Panc1 (cell line): ENCODE data around the gene ETF1. TPM values are rescaled to one million over a fixed set of nuclear protein-coding genes. Genes with fewer than 3 reads are reported as not detected.

Experiments
- ATAC-seq: fragments of 200-7000 bp; cut with Tn5 transposase; 2 replicates; pipeline ENCODE4 v1.9.1; 2020; ENCODE audit warnings: mild to moderate bottlenecking, moderate library complexity
- BruUV-seq: library from RNA; stranded (reverse); fragments of 400-500 nt; replicated peaks from 2 replicates; lab custom pipeline; 2021; lab: Mats Ljungman, UMichigan
- CTCF ChIA-PET: fragments of 300-600 bp; sonication (Branson Sonifier 250); formaldehyde crosslinking; loops from one replicate; lab custom pipeline; 2022; ENCODE audit warnings: antibody characterized with exemption; lab: Charles Lee
- POLR2A ChIA-PET: fragments of 300-600 bp; sonication (Branson Sonifier 250); formaldehyde crosslinking; loops from one replicate; lab custom pipeline; 2022; ENCODE audit warnings: antibody characterized with exemption; lab: Charles Lee
- DNase-seq: peaks from one replicate; pipeline ENCODE4 v3.0.0-alpha.2; 2010; ENCODE audit warnings: low read depth, low spot score
- H3K27ac ChIP-seq: 2 replicates; pipeline ENCODE4 v1.5.1; 2011; ENCODE audit warnings: mild to moderate bottlenecking, low read length, inconsistent platforms
- H3K27me3 ChIP-seq: fragments of 200-500 bp; sonication (Bioruptor generic); 2 replicates; pipeline ENCODE4 v1.6.0; 2014; ENCODE audit warnings: low read length, inconsistent platforms; ENCODE audit not compliant: control insufficient read depth, insufficient read depth
- H3K36me3 ChIP-seq: fragments of 200-500 bp; sonication (Bioruptor generic); 2 replicates; pipeline ENCODE4 v1.5.1; 2014; ENCODE audit warnings: inconsistent platforms, mild to moderate bottlenecking, low read length, moderate library complexity; ENCODE audit not compliant: control insufficient read depth, insufficient read depth
- H3K4me1 ChIP-seq: 2 replicates; pipeline ENCODE4 v1.5.1; 2011; ENCODE audit warnings: inconsistent platforms, mild to moderate bottlenecking, low read length, moderate library complexity; ENCODE audit not compliant: control insufficient read depth, insufficient read depth
- H3K4me3 ChIP-seq, 2 experiments: 2 replicates each; pipeline ENCODE4 v1.5.1; 2011 to 2012; ENCODE audit warnings: low read depth in 2 of 2, low read length in 2 of 2, mild to moderate bottlenecking in 2 of 2, inconsistent platforms in 1 of 2, moderate library complexity in 1 of 2
- H3K9me3 ChIP-seq: fragments of 200-500 bp; sonication (Bioruptor generic); 2 replicates; pipeline ENCODE4 v1.5.1; 2014; ENCODE audit warnings: low read depth, mild to moderate bottlenecking, inconsistent platforms, low read length, moderate library complexity; ENCODE audit not compliant: control insufficient read depth, insufficient read depth
- POLR2AphosphoS5 ChIP-seq: IDR thresholded peaks from 2 replicates; pipeline ENCODE4 v1.6.1; 2012; ENCODE audit warnings: mild to moderate bottlenecking, low read depth, low read length, moderate library complexity
- SIN3A ChIP-seq: IDR thresholded peaks from 2 replicates; pipeline ENCODE4 v1.6.1; 2012; ENCODE audit warnings: low read depth, mild to moderate bottlenecking, low read length, moderate library complexity, borderline replicate concordance; ENCODE audit not compliant: insufficient read depth
- TCF7L2 ChIP-seq: IDR thresholded peaks from 2 replicates; pipeline ENCODE4 v1.6.1; 2011; ENCODE audit warnings: mild to moderate bottlenecking, low read depth, low read length, inconsistent platforms
- in situ Hi-C: cut with HindIII; loops from 2 replicates; pipeline ENCODE4 v1.10.0; 2016; ENCODE audit warnings: low sequenced_read_pairs, low pct_unique_long_range_greater_than_20kb
- intact Hi-C: fragments of 100-400 bp; cut with micrococcal nuclease; formaldehyde crosslinking; loops from one replicate; pipeline ENCODE4 v1.10.0; 2022; ENCODE audit not compliant: unreplicated experiment
- total RNA-seq: library from RNA; stranded (reverse); gene quantifications from one replicate; pipeline ENCODE4 v1.2.1, GENCODE V29; 2021; ENCODE audit not compliant: unreplicated experiment
- TF ChIP-seq, protein P1 (sequence below): fragments of 450-650 bp; IDR thresholded peaks from 2 replicates; pipeline ENCODE4 v1.5.1; 2017; ENCODE audit warnings: mild to moderate bottlenecking
- TF ChIP-seq, protein P2 (sequence below), 2 experiments: IDR thresholded peaks; 2 replicates each; pipeline ENCODE4 v1.6.1; 2011 to 2012; ENCODE audit warnings: low read depth in 2 of 2, control low read depth in 1 of 2, low read length in 1 of 2, mild to moderate bottlenecking in 1 of 2, moderate library complexity in 1 of 2; ENCODE audit not compliant: insufficient read depth in 1 of 2

Gene ETF1
- total RNA-seq, 1 experiment from 2014 or later = 168 TPM

DNA sequence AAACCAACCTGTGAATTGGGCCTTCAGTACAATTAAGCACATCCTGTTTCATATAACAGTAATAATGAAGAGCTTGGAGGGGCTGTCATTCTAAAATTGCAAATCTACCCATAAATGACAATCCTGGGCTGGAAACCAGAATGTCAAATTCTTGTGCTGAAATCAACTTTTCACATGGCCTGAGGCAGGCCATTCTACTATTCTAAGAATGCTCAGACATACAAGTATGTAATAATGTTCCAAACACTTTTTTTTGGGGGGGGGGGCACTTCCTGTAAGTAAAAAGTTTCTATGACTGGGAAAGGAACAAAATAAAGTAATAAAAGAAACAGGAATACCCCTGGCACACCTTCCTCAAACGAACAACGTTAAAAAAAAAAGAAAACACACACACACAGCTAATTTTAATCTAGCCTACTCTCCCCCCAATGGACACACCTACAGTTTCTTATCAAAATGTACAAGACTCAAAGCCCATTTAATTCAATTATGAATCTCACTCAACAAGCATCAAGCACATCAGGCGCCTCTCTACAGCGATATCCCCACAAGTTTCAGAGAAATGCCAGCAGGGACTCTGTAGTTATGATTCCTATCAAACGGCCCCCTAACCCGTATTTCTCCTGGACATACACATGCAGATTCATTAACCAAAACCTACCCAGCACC, 1.4 kb downstream of the ETF1 start:
- Histone ChIP-seq H3K27ac (peak overlapping the region; percentile 90), H3K9me3 (no peaks in the 10 kb centered on the region), H3K27me3 (no peaks in the 10 kb centered on the region), H3K4me3 (peak overlapping the region; percentile 90 to 97), H3K36me3 (peaks cover 44% of the 10 kb centered on the region), H3K4me1 (peaks cover 37% of the 10 kb centered on the region)
- ATAC-seq = no peak
- no peak for DNase-seq
- ChIA-PET CTCF (no interaction called here), POLR2A (interaction anchor here (0.6 kb wide), 2 partner anchors 33 to 227 kb away, joined by 4 to 9 read pairs; no protein-coding TSS in a partner anchor)
- BruUV-seq = TSS peak; percentile 65
- TF ChIP-seq, protein P1, sequence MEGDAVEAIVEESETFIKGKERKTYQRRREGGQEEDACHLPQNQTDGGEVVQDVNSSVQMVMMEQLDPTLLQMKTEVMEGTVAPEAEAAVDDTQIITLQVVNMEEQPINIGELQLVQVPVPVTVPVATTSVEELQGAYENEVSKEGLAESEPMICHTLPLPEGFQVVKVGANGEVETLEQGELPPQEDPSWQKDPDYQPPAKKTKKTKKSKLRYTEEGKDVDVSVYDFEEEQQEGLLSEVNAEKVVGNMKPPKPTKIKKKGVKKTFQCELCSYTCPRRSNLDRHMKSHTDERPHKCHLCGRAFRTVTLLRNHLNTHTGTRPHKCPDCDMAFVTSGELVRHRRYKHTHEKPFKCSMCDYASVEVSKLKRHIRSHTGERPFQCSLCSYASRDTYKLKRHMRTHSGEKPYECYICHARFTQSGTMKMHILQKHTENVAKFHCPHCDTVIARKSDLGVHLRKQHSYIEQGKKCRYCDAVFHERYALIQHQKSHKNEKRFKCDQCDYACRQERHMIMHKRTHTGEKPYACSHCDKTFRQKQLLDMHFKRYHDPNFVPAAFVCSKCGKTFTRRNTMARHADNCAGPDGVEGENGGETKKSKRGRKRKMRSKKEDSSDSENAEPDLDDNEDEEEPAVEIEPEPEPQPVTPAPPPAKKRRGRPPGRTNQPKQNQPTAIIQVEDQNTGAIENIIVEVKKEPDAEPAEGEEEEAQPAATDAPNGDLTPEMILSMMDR = no peak
- no peak for TF ChIP-seq POLR2AphosphoS5
- TF ChIP-seq, protein P2, sequence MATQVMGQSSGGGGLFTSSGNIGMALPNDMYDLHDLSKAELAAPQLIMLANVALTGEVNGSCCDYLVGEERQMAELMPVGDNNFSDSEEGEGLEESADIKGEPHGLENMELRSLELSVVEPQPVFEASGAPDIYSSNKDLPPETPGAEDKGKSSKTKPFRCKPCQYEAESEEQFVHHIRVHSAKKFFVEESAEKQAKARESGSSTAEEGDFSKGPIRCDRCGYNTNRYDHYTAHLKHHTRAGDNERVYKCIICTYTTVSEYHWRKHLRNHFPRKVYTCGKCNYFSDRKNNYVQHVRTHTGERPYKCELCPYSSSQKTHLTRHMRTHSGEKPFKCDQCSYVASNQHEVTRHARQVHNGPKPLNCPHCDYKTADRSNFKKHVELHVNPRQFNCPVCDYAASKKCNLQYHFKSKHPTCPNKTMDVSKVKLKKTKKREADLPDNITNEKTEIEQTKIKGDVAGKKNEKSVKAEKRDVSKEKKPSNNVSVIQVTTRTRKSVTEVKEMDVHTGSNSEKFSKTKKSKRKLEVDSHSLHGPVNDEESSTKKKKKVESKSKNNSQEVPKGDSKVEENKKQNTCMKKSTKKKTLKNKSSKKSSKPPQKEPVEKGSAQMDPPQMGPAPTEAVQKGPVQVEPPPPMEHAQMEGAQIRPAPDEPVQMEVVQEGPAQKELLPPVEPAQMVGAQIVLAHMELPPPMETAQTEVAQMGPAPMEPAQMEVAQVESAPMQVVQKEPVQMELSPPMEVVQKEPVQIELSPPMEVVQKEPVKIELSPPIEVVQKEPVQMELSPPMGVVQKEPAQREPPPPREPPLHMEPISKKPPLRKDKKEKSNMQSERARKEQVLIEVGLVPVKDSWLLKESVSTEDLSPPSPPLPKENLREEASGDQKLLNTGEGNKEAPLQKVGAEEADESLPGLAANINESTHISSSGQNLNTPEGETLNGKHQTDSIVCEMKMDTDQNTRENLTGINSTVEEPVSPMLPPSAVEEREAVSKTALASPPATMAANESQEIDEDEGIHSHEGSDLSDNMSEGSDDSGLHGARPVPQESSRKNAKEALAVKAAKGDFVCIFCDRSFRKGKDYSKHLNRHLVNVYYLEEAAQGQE (IDR thresholded peaks at IDR 0.05; ENCODE audit: insufficient read depth in 1 of 2, low read depth in 2 of 2, low read length in 1 of 2) = no peak
- TF ChIP-seq SIN3A = no peak
- no peak for TF ChIP-seq TCF7L2
- intact Hi-C loops = no loop called here
- in situ Hi-C loops = no loop called here

DNA sequence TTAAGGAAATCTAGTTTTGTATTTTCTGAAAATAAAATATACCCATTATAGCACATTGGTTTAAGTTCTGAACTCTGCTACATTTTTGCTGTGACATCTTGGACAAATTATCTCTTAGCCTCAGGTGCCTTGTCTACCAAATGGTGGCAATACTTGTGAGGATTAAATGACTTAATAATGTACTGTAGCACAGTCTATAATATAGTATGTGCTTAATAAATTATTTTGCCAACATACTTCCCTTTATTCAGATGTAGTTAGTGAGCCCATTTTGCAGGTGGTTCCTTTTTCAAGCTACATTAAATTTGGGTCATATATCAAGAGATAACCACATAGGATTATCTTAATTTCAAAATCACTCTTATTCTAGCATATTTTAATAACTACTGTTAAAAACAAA, 3.2 kb downstream of the ETF1 start:
- no peak for DNase-seq
- Histone ChIP-seq H3K36me3 (peaks cover 52% of the 10 kb centered on the region), H3K4me1 (peaks cover 31% of the 10 kb centered on the region), H3K27me3 (no peaks in the 10 kb centered on the region), H3K9me3 (no peaks in the 10 kb centered on the region), H3K27ac (no peak overlapping the region), H3K4me3 (no peak overlapping the region)
- BruUV-seq = no TSS peak
- ChIA-PET CTCF (no interaction called here), POLR2A (interaction anchor here (0.6 kb wide), 2 partner anchors 14 to 47 kb away, joined by 7 to 10 read pairs; no protein-coding TSS in a partner anchor)
- ATAC-seq = no peak
- in situ Hi-C loops = no loop called here
- TF ChIP-seq, protein P2 (IDR thresholded peaks at IDR 0.05; ENCODE audit: insufficient read depth in 1 of 2, low read depth in 2 of 2, low read length in 1 of 2) = no peak
- TF ChIP-seq, protein P1 = no peak
- TF ChIP-seq TCF7L2 (no peak), SIN3A (no peak), POLR2AphosphoS5 (no peak)
- intact Hi-C loops = no loop called here
